Stimulated activated CD8-positive, alpha-beta memory T cell treated with anti-CD3 and anti-CD28 coated beads, Interleukin-15, amount 100 ng/mL, for 4 hours (primary cell): ENCODE measurements around the gene AK2.
"Not testable (repeated sequence)": the region's sequence is repeated elsewhere in the genome, so short reads cannot be mapped to it uniquely, and the experiment has no call there.

Experiments used
- DNase-seq, 2 donors: peaks; one replicate each; pipeline ENCODE4 v3.0.0-alpha.2; 2020; ENCODE audit warnings: low read depth in 2 of 2

Gene AK2

GRCh38 chr1:32975055-32975454, 61.6 kb downstream of the AK2 start:
- not testable (repeated sequence) for DNase-seq

GRCh38 chr1:32973458-32973857, 63.2 kb downstream of the AK2 start:
- DNase-seq: not testable (repeated sequence)

DNA sequence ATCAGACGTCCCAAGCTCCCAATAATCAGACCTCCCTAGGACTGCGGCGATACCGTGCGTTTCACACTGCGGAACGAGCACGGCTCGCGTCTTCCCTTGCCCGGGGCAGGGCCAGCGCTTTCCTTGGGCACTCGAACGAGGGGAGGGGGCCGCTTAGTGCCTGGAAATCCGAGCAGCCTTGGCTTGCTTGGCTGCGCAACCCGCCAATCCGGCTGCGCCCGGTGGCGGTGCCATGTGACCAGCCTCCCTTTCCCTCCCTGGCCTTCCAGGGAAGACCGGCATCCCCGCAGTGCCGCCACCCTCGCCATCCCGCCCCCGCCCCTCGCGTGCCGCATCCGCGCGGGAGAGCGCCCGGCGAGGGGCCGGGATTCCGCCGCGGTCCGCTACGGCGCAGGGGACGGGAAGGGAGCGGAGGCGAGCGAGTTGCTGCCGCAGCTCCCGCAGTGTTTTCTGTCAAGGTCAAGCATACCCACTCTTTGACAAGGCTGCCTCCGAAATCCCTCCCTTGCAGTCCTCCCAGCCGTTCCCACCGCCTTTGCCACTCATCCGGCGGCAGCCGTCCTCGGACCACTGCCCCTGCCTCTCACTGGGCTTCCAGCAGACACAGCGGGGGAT, 63.8 kb downstream of the AK2 start:
- no peak for DNase-seq

DNA sequence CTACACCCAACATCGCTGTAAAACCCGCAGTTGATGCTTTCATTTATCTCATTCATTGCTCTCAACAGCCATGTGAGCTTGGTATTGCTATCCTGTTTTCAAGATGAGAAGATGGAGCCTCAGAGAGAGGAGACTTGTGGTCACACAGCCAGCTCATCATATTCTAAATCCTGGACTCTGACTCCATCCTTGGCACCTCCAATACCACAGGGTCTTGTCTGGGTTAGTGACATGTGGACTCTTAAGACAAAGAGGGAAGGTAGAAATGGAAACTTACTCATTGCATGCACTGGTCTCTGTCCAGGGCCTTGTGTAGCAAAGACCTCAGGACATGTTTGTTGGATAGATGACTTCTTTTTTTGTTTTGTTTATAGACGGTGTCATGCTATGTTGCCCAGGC, 65.1 kb downstream of the AK2 start:
- no peak for DNase-seq

GRCh38 chr1:32971156-32971555, 65.5 kb downstream of the AK2 start:
- DNase-seq: no peak

- no peak for DNase-seq
Observed at GRCh38 chr1:32969566-32969965, 67.1 kb downstream of the AK2 start.

DNA sequence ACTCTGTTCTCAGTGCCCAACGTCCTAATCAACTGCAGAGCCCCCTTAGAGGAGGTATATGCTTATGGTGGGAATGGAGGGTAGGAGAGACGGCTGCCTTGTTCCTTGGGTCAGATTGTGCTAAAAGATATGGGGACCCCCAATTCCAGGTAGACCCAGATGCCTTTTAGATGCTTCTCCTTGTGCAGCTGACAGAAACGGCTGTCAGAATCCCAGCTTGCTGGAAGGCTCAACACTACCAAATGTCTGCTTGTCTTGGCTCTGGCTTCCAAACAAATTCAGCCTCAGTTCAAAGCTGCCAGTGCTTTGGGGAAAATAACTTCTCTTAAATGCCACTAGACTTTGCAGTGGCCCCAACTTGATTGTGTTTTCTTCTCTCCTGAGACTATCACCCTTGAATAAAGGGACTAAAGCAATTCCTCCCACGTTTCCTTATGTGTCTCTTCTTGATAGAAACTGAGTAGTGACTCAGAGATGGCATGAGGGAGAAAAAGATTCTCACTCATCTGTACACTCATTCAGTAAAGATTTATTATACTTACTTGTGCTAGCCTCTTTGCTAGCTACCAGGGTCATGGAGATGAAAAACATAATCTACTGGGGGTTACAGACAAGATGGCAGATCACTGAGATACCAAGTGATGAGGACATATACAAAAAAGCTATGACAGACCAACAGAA, 68.7 kb downstream of the AK2 start:
- no peak for DNase-seq

GRCh38 chr1:32966900-32967299, 69.8 kb downstream of the AK2 start:
- DNase-seq: no peak

GRCh38 chr1:32965251-32965747, 71.4 kb downstream of the AK2 start:
- DNase-seq: no peak

- peak; percentile 87 to 91 for DNase-seq
Observed at GRCh38 chr1:32964461-32965250, 72.0 kb downstream of the AK2 start, which contains the start of gene RNF19B. Gene RNF19B (minus strand): TSS chr1:32964809. CDS start chr1:32964685, 124 bp downstream.

- DNase-seq: peak; percentile 34 to 49
Observed at GRCh38 chr1:32963746-32964460, 72.8 kb downstream of the AK2 start.

DNA sequence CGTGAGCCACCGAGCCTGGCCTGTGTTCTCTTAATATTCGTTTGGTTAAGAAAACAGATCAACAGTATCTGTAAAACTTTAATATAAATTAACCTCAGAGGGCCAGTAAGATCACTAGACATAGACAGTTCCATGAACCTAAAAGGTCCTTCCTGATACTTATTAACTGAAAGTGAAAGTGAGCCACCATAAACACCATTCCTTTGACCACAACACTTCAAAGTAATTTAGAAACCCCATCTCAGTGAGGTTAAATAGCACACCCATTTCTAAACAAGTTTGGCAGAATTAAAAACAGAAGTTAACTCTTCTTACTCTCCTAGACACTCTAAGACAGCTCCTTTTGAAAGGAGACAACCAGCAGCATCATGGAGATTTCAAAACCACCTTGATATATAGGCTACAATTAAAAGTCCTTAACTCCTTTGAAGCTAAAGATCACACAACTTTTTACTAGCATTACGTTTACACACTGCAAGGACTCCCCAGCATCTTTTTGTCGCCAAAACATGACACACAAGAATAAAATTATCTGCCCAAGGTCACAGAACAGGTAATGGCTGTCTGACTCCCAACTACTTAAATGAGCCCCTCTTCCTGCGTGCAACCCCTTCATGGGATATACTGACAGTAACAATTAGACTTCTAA, 74.3 kb downstream of the AK2 start:
- DNase-seq: no peak

DNA sequence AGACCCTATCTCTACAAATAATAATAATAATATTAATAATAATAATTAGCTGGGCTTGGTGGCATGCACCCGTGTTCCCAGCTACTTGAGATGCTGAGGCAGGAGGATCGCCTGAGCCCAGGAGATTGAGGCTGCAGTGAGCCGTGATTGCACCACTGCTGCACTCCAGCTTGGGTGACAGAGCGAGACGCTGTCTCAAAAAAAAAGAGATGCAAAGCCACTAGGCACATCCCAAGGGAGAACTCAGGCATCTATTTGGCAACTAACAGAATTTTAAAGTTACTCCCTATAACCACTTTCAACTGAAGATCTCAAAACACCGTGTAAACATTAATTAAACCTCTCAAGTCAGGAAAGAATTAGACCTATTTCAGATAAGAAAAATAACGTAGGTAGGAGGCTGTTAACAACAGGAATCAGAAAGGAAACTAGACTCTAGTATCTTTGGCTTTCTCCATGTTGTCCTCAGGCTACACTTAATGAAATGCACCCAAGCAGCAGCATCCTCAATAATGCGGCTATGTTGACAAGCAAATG, 75.8 kb downstream of the AK2 start:
- no peak for DNase-seq

DNA sequence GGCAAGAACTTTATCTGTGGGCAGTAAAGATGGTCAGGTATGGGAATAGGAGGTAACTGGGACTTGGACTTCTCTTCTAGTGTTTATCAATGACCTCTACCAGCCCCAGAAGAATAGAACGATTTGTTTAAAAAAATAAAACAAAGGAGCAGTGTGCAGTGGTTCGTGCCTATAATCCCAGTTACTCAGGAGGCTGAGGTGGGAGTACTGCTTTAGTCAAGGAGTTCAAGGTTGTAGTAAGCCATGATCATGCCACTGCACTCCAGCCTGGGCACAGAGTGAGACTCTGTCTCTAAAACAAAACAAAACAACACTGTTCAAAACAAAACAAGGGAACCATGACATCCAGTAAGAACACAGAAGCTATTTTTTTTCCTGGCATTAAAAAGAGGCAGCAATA, 76.3 kb downstream of the AK2 start:
- DNase-seq: no peak

- no peak for DNase-seq
Observed at GRCh38 chr1:32958827-32959226, 77.9 kb downstream of the AK2 start.
